HG03196 (cell line): ENCODE data around the gene DPEP2NB.
"Not testable (repeated sequence)": the region's sequence is repeated elsewhere in the genome, so short reads cannot be mapped to it uniquely, and the experiment has no call there.

Experiments used
- ATAC-seq: cut with Tn5 transposase; IDR thresholded peaks from one replicate; pipeline ENCODE4 v1.9.1; 2021; ENCODE audit not compliant: unreplicated experiment

Gene DPEP2NB

DNA sequence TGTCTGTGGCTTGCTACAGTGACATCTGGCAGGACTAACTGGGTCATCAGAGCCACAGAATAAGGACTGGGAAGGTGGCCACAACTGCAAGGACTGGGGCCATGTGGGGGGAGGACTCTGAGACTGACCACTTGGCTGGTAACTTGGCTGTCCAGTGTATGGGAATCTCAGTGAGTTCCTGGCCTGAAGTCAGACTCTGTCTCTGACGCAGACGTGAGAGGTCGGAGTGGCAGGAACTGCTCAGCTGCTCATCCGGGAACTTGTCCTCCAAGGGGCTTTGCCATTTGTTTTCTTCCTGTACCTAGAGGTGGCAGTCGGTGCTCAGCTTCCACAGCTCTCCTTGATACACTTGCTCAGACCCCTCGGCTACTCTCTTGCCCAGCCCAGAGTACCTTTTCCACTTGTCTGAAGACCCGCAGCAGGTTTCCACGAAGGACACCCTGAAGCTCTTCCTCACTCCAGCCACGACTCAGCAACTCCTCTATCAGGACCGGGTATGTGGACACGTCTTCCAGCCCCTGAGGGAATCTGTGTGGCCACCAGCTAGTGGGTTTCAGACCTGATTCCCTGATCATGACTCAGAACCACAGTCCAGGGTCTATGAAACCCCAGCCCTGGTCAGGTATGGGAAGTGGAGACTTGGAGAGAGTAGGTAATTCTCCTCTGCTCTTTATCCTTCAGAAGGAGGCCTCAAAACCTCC, 28.1 kb downstream of the DPEP2NB start:
- ATAC-seq: no peak

DNA sequence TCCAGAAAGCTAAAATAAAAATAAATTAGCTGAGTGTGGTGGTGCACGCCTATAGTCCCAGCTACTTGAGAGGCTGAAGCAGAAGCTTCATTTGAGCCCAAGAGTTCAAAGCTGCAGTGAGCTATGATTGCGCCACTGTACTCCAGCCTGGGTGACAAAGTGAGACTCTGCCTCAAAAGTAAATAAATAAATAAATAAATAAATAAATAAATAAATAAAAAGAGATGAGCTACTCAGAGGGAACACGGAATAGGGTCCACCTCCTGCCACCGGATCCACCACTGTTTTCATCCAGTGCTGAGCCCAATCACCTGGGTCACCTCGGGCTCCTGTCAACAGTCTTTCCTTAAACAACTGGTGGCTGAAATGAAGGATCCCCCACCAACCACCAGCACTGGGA, 28.8 kb downstream of the DPEP2NB start:
- ATAC-seq: no peak

- no peak for ATAC-seq
These were observed 33.6 kb downstream of the DPEP2NB start for GRCh38 chr16:67982011-67982696.

DNA sequence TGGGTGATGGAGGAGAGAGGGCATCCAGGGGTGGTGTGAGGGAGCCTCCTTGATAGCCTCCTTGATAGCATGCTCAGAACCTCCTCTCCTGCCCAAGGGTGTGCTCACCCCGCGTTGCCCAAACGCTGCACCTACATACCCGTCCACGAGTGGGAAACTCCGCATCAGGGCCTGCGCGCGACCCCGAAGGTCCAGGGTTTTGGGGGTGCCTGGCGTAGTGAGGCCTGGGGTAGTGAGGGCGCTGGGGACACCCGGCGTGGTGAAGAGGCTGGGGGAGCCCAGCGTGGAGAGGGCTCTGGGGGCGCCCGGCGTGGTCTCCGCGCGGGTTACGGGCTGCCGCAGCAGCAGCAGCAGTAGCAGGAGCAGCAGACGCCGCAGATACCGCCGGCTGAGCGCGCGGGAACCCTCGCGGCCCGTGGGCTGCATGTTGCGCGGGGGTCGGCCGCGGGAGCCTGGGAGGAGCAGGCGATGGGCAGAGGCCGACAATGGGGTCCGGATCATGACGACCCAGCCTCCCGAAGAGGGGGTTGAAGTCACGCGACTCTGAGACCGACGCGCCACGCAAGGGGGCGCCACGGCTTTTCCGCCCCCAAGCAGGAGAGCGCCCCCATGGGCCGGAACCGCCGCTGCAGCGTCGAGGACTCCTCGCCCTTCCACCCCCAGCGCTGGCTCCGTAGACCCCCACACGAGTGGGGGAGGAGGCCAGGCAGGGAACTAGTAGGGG, 35.6 kb downstream of the DPEP2NB start, which contains the start of gene DPEP3:
Gene DPEP3 (minus strand): TSS at position 545 of the 724 bp plus-strand sequence. CDS start 119 bp downstream, at position 426.
- no peak for ATAC-seq

- no peak for ATAC-seq
These were observed 38.1 kb downstream of the DPEP2NB start for GRCh38 chr16:67977469-67978227.

- ATAC-seq: no peak
These were observed 38.7 kb downstream of the DPEP2NB start for GRCh38 chr16:67977005-67977404.

GRCh38 chr16:67976205-67976604, 39.5 kb downstream of the DPEP2NB start:
- no peak for ATAC-seq

- no peak for ATAC-seq
These were observed 40.2 kb downstream of the DPEP2NB start for GRCh38 chr16:67975321-67976105.

DNA sequence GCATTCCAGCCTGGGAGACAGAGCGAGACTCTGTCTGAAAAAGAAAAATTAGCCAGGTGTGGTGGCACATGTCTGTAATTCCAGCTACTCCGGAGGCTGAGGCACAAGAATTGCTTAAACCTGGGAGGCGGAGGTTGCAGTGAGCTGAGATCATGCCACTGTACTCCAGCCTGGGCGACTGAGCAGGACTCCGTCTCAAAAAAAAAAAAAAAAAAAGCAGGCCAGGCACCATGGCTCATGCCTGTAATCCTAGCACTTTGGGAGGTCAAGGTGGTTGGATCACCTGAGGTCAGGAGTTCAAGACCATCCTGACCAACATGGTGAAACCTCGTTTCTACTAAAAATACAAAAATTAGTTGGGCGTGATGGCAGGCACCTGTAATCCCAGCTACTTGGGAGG, 43.4 kb downstream of the DPEP2NB start:
- ATAC-seq: not testable (repeated sequence)

GRCh38 chr16:67971111-67971510, 44.6 kb downstream of the DPEP2NB start:
- no peak for ATAC-seq

- no peak for ATAC-seq
These were observed 46.3 kb downstream of the DPEP2NB start for GRCh38 chr16:67969254-67970039.

DNA sequence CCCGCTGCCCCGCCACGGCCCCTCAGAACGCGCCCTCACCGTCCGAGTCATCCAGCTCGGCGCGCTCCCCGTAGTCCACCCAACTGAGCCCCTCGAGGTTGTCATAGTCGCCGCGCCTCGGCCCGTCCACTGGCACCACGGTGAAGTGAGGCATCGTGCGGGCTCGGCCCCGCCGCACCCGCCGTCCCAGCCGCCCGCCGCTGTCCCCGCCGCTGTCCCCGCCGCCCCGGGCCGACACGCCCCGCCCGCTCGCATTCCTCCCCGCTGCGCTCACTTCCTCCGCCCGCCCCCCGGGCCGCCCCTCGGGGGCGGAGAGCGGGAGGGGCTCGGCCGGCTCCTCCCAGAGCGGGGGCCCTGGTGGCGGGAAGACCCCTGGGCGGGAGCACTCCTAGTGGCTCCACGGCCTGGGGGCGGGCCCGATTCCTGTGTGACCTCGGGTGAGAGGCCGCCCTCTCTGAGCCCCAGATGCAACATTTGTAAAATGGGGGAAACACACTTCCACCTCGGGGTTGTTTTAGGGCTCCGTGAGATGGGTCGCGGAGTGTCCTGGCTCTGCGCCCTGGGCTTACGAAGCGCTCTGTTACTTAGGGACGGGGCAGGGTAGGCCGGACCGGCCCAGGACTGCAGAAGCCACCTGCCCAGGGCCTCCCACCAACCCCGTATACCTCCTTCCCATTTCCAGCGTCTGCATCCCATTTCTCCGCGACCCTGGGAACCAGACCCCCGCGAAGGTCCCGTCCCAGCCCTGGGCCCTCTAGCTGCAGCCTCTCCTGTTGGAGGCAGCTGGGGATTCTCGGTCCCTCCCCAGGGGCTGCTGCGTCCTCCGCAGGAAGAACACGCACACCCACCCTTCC, 47.1 kb downstream of the DPEP2NB start, which contains the start of gene SLC12A4:
Gene SLC12A4 (minus strand): TSS at position 238 of the 854 bp plus-strand sequence. CDS start 84 bp downstream, at position 154.
- ATAC-seq: peak; percentile 65

DNA sequence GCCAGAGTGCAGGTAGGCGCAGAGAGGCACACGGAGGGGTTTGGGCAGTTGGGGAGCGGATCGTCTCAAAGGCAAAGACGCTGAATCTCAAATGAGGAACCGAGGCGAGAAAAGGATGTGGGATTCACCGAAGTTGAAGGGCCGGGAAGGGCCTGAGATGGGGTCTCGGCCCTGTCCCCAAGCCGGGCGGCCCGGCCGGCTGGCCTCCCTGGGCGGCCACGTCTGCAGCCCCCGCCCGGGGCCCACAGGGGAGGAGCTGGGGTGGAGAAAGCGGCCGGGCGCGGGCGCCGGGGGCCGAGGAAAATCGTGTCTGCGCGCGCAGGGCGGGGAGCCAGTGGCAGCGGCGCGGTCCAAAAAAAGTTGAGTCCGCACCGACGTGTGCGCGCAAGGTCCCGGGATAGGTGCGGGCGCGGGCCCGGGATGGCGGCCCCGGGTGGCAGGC, 47.7 kb downstream of the DPEP2NB start:
- peak; percentile 18 for ATAC-seq

- ATAC-seq: peak; percentile 2
These were observed 48.3 kb downstream of the DPEP2NB start for GRCh38 chr16:67967183-67967957.

GRCh38 chr16:67966549-67967182, 49.0 kb downstream of the DPEP2NB start:
- no peak for ATAC-seq

- ATAC-seq: no peak
These were observed 49.8 kb downstream of the DPEP2NB start for GRCh38 chr16:67965668-67966548.
